ENCODE measurements around the gene CCSAP. TPM values are rescaled to one million over a fixed set of nuclear protein-coding genes. Genes with fewer than 3 reads are reported as not detected.

The CCSAP gene
- total RNA-seq, 2 experiments from 2014 or later = 10.5 to 10.8 TPM

Other genes starting within 250 kb of the CCSAP start
- 10 to 100 TPM; 38.1 to 44.6 TPM for gene RAB4A, start 71.9 kb downstream of the CCSAP start, total RNA-seq
- gene ACTA1, start 91.0 kb upstream of the CCSAP start, total RNA-seq = not detected
- 10 to 100 TPM; 42.9 to 47.8 TPM for gene NUP133, start 165.3 kb upstream of the CCSAP start, total RNA-seq
- 10 to 100 TPM; 26.5 to 29.8 TPM for gene ABCB10, start 215.7 kb upstream of the CCSAP start, total RNA-seq